ENCODE results near the gene HOXA7. TPM values are rescaled to one million over a fixed set of nuclear protein-coding genes. Genes with fewer than 3 reads are reported as not detected.

HOXA7 gene
- total RNA-seq, 2 donors from 2014 or later: 21.9 to 24.4 TPM

DNA sequence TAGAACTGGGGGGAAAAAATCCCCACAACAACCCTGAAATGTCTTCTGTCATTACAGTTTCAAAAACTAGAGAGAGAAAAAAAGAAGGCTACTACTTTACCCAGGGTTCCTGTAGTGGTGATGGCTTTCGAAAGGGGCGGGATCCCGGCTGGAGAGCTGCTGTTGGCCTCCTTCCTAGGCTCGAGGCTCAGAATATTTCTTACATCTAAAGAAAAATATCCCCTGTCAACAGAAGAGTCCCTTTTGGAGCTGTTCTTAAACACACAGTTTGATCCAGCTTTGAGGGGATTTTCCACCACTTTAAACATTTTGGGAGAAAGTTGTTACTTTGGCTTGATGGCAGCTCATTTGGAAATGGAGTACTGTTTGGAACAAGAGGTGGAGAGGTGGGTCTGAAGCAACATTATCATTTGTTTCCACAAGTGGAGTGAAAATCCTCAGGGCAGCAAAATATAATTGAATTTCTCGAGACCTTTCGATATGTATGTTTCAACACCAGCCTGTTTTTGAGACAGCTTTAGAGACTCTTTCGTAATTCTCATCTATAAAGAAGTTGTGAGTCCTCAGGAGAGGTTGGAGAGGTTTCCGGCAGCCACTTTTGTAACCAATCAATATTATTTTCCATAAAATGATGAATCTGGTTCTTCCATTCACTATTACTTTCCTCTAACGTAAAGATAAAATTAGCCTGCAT, 38.4 kb upstream of the HOXA7 start:
- Histone ChIP-seq H3K27ac (no peak overlapping the region), H3K27me3 (no peaks in the 10 kb centered on the region), H3K9ac (ENCODE audit: low read depth in 2 of 2, low read length in 2 of 2) (peak overlapping the region in 1 of 2 donors; percentile 53), H3K4me1 (peaks cover 6% of the 10 kb centered on the region), H3K9me3 (no peaks in the 10 kb centered on the region), H3K36me3 (no peaks in the 10 kb centered on the region), H3K4me3 (peak overlapping the region; percentile 39)
- intact Hi-C loops (cut with DNase I): loop anchor here (10.0 kb wide), 2 partner anchors 550 to 900 kb away; partner anchors contain the start of gene TAX1BP1
- DNase-seq: peak; percentile 53
- TF ChIP-seq, protein P1, sequence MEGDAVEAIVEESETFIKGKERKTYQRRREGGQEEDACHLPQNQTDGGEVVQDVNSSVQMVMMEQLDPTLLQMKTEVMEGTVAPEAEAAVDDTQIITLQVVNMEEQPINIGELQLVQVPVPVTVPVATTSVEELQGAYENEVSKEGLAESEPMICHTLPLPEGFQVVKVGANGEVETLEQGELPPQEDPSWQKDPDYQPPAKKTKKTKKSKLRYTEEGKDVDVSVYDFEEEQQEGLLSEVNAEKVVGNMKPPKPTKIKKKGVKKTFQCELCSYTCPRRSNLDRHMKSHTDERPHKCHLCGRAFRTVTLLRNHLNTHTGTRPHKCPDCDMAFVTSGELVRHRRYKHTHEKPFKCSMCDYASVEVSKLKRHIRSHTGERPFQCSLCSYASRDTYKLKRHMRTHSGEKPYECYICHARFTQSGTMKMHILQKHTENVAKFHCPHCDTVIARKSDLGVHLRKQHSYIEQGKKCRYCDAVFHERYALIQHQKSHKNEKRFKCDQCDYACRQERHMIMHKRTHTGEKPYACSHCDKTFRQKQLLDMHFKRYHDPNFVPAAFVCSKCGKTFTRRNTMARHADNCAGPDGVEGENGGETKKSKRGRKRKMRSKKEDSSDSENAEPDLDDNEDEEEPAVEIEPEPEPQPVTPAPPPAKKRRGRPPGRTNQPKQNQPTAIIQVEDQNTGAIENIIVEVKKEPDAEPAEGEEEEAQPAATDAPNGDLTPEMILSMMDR (IDR thresholded peaks at IDR 0.05): no peak

DNA sequence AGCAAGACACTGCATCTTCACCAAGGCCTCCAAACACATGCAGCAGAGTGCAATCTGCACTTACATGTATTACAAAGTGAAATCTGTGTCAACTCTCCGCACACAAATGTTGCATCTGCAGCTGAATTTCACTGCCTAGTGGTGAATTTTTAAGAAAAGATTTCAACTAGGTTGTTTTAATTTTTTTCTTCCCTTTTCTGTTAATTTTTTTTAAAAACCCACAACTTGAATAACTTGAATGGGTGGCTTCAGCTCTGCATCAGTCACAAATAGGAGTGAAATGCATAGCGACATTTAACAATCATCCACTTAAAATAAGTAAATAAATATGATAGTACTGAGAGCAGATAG, 37.5 kb upstream of the HOXA7 start:
- TF ChIP-seq, protein P1 (IDR thresholded peaks at IDR 0.05): no peak
- intact Hi-C loops (cut with DNase I): loop anchor here (10.0 kb wide), 2 partner anchors 551 to 901 kb away; partner anchors contain the start of gene TAX1BP1
- peak overlapping the region; percentile 39 for H3K4me3 ChIP-seq
- H3K9me3 ChIP-seq: no peaks in the 10 kb centered on the region
- peaks cover 6% of the 10 kb centered on the region for H3K4me1 ChIP-seq
- no peak for DNase-seq
- H3K27me3 ChIP-seq: no peaks in the 10 kb centered on the region
- peak overlapping the region in 1 of 2 donors; percentile 89 for H3K9ac ChIP-seq (ENCODE audit: low read depth in 2 of 2, low read length in 2 of 2)
- peak overlapping the region; percentile 94 for H3K27ac ChIP-seq
- H3K36me3 ChIP-seq: no peaks in the 10 kb centered on the region

DNA sequence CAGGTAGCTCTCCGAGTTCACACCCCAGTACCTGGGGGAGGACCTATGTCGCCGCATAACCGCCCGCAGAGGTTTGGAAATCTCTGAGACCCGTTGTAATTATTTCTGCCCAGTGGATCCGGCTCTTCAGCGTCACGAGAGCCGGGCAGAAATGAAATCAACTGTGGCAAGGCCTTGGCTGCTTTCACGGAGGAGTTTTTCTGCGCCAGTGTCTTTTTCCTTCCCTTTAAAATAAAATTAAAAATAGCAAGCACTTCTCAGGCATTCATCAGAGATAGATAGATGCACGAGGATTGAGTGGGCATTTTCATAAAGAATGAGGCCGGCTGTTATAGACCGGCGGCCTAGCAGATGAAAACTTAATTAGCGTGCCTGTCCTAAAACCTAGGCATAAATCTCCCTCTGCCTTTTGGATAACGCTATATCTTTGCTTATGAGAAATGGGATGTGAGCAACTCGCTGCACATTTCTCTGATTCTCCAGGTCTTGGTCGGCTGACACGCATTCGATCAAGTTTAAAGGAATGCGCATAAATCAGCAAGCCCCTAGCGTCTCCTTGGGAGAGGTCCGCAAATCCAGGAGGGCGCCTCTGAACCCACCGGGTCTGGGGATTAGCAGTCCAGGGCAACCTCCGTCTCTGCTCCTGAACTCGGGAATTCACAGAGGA, 37.0 kb upstream of the HOXA7 start:
- peak; percentile 48 for DNase-seq
- no peaks in the 10 kb centered on the region for H3K9me3 ChIP-seq
- intact Hi-C loops (cut with DNase I): loop anchor here (10.0 kb wide), 2 partner anchors 551 to 901 kb away; partner anchors contain the start of gene TAX1BP1
- H3K27me3 ChIP-seq: no peaks in the 10 kb centered on the region
- peak overlapping the region; percentile 74 to 89 for H3K9ac ChIP-seq (ENCODE audit: low read depth in 2 of 2, low read length in 2 of 2)
- H3K27ac ChIP-seq: peak overlapping the region; percentile 94
- H3K36me3 ChIP-seq: no peaks in the 10 kb centered on the region
- peaks cover 6% of the 10 kb centered on the region for H3K4me1 ChIP-seq
- peak overlapping the region; percentile 39 for H3K4me3 ChIP-seq
- TF ChIP-seq, protein P1 (IDR thresholded peaks at IDR 0.05): no peak

DNA sequence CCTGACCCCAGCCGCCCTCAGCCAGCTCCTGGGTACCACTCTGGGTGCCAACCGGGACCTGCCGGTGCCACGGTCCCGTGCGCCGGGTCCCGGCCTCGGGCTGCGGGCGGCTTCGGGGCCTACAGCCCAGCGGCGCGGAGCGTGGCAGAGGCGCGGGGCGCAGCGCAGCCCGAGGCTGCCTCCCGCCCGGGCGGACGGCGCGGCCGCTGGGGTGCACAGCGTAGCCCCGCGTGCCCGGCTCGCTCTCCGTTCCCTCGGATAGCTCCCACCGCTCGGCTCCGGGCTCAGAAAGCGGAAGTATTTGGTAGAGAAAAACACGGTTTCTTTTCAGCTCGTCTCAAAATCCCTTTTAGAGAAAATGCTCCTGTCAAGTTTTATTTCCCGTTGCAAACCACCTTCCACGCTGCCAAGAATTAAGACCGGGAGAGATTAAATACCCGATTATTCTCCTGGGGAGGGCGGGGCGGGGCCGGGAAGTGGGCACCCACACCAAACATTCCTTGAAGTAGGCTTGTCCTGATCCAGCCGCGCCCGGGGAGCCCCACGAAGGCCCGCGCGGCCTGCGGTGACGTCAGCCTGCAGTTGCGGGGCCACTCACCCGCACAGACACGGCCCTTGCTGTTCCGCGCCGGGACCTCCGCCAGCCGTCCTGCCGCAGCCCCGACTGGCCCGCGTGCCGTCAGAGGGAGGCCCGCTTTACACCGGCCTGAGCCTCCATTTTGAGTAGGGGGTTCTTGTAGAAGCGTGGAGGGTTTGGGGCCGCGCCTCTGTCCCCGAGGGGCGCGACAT, 36.3 kb upstream of the HOXA7 start:
- TF ChIP-seq, protein P1 (IDR thresholded peaks at IDR 0.05): no peak
- DNase-seq: peak; percentile 55
- Histone ChIP-seq H3K27me3 (no peaks in the 10 kb centered on the region), H3K4me3 (peak overlapping the region; percentile 39), H3K4me1 (peaks cover 6% of the 10 kb centered on the region), H3K27ac (peak overlapping the region; percentile 94), H3K9me3 (no peaks in the 10 kb centered on the region), H3K36me3 (no peaks in the 10 kb centered on the region), H3K9ac (ENCODE audit: low read depth in 2 of 2, low read length in 2 of 2) (peak overlapping the region; percentile 74 to 89)
- intact Hi-C loops (cut with DNase I): loop anchor here (10.0 kb wide), 2 partner anchors 552 to 902 kb away; partner anchors contain the start of gene TAX1BP1

All from colonic mucosa (tissue), 4 donors.